ENCODE data around the gene SMPX.
"Not testable (repeated sequence)": the region's sequence is repeated elsewhere in the genome, so short reads cannot be mapped to it uniquely, and the experiment has no call there.

The SMPX gene

DNA sequence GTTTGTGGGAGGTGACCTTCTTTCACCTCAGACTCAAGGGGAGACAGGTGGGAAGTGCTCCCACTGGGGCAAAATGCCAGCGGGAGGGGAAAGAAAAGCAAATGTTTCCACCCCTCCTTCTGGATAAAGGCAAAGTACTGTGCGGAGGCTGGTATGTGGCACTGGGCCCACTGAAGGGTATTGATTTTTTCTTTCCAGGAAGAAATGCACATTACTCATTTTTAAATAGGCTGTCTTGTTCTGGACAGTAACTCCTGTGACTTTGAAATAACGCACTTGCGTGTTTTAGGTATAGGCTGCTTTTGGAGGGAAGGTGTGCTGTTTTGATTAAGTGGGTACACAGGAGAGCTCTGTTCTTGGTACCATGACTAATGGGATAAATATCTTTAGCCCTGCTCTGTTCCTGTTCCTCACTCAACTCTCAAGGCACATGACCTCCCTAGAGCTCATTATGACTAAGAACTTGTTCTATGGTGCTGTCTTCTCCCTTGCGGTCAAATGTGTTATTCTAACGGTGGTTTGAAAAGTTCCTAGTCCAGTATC, 40.8 kb upstream of the SMPX start:
- Histone ChIP-seq H3K9me3 (ENCODE audit: severe bottlenecking) (no peaks in the 10 kb centered on the region), H3K36me3 (no peaks in the 10 kb centered on the region), H3K27ac (no peak overlapping the region), H3K27me3 (ENCODE audit: insufficient read depth, low read depth, severe bottlenecking) (no peaks in the 10 kb centered on the region), H3K4me3 (ENCODE audit: low read depth, low read length) (no peak overlapping the region)
- DNase-seq = no peak
- TF ChIP-seq, protein P1, sequence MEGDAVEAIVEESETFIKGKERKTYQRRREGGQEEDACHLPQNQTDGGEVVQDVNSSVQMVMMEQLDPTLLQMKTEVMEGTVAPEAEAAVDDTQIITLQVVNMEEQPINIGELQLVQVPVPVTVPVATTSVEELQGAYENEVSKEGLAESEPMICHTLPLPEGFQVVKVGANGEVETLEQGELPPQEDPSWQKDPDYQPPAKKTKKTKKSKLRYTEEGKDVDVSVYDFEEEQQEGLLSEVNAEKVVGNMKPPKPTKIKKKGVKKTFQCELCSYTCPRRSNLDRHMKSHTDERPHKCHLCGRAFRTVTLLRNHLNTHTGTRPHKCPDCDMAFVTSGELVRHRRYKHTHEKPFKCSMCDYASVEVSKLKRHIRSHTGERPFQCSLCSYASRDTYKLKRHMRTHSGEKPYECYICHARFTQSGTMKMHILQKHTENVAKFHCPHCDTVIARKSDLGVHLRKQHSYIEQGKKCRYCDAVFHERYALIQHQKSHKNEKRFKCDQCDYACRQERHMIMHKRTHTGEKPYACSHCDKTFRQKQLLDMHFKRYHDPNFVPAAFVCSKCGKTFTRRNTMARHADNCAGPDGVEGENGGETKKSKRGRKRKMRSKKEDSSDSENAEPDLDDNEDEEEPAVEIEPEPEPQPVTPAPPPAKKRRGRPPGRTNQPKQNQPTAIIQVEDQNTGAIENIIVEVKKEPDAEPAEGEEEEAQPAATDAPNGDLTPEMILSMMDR (IDR thresholded peaks at IDR 0.05; ENCODE audit: low read depth, low read length) = no peak

DNA sequence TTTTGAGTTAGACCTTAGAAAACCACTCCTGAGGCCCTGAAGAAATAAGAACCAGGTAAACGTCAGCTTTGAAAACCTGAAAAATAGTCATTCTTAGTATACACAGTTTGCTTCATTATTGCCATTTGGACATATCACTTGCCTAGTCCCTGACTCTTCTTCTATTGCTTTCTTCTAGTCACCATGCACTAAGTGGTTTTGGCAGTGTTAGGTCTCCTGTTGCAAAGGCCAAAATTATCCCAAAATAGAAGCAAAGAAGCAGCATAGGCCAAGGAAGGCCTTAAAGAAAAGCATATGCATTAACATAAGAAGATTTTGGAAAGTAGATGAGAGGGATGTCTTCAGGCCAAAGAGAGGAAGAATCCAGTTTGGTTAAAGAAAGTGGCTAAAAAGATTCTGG, 24.1 kb upstream of the SMPX start:
- H3K36me3 ChIP-seq = no peaks in the 10 kb centered on the region
- H3K9me3 ChIP-seq (ENCODE audit: severe bottlenecking) = no peaks in the 10 kb centered on the region
- H3K4me3 ChIP-seq (ENCODE audit: low read depth, low read length) = no peak overlapping the region
- peaks cover 5% of the 10 kb centered on the region for H3K27me3 ChIP-seq (ENCODE audit: insufficient read depth, low read depth, severe bottlenecking)
- DNase-seq = no peak
- TF ChIP-seq, protein P1 (IDR thresholded peaks at IDR 0.05; ENCODE audit: low read depth, low read length) = no peak
- H3K27ac ChIP-seq = no peak overlapping the region

- Histone ChIP-seq H3K4me3 (ENCODE audit: low read depth, low read length) (no peak overlapping the region), H3K27ac (no peak overlapping the region), H3K36me3 (no peaks in the 10 kb centered on the region), H3K9me3 (ENCODE audit: severe bottlenecking) (no peaks in the 10 kb centered on the region), H3K27me3 (ENCODE audit: insufficient read depth, low read depth, severe bottlenecking) (peaks cover 5% of the 10 kb centered on the region)
- TF ChIP-seq, protein P1 (IDR thresholded peaks at IDR 0.05; ENCODE audit: low read depth, low read length) = no peak
- DNase-seq = no peak
Observed at GRCh38 chrX:21781525-21781924, 23.6 kb upstream of the SMPX start.

DNA sequence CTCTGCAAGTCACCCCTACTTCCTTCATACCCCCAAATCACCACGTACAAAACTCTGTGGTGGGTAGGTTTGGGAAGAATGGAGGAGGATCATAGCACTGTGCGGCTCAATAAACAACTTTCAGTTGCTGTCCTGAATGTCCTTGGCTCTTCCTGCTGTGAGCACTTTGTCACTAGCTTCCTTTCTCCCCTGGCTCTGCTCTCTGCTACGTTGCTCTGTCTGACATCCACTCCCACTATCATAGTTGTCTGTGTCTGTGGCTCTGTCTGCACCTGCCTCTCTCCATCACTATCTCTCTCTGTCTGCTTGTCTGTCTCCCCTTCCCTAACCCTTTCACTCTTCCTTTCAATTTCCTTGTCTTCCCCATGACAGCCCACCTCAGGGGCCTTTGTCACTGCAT, 21.2 kb upstream of the SMPX start:
- H3K27ac ChIP-seq = no peak overlapping the region
- H3K4me3 ChIP-seq (ENCODE audit: low read depth, low read length) = no peak overlapping the region
- H3K9me3 ChIP-seq (ENCODE audit: severe bottlenecking) = no peaks in the 10 kb centered on the region
- TF ChIP-seq, protein P1 (IDR thresholded peaks at IDR 0.05; ENCODE audit: low read depth, low read length) = no peak
- H3K36me3 ChIP-seq = no peaks in the 10 kb centered on the region
- H3K27me3 ChIP-seq (ENCODE audit: insufficient read depth, low read depth, severe bottlenecking) = no peaks in the 10 kb centered on the region
- no peak for DNase-seq

GRCh38 chrX:21778236-21778635, 20.3 kb upstream of the SMPX start:
- TF ChIP-seq, protein P1 (IDR thresholded peaks at IDR 0.05; ENCODE audit: low read depth, low read length) = no peak
- Histone ChIP-seq H3K9me3 (ENCODE audit: severe bottlenecking) (no peaks in the 10 kb centered on the region), H3K27me3 (ENCODE audit: insufficient read depth, low read depth, severe bottlenecking) (no peaks in the 10 kb centered on the region), H3K4me3 (ENCODE audit: low read depth, low read length) (no peak overlapping the region), H3K36me3 (no peaks in the 10 kb centered on the region), H3K27ac (no peak overlapping the region)
- no peak for DNase-seq

- H3K4me3 ChIP-seq (ENCODE audit: low read depth, low read length); H3K27ac ChIP-seq; DNase-seq; H3K9me3 ChIP-seq (ENCODE audit: severe bottlenecking); H3K36me3 ChIP-seq; H3K27me3 ChIP-seq (ENCODE audit: insufficient read depth, low read depth, severe bottlenecking): not testable (repeated sequence)
Observed at GRCh38 chrX:21775128-21775527, 17.2 kb upstream of the SMPX start.

GRCh38 chrX:21773036-21773435, 15.1 kb upstream of the SMPX start:
- not testable (repeated sequence) for H3K9me3 ChIP-seq (ENCODE audit: severe bottlenecking); H3K27ac ChIP-seq; H3K27me3 ChIP-seq (ENCODE audit: insufficient read depth, low read depth, severe bottlenecking); DNase-seq; H3K4me3 ChIP-seq (ENCODE audit: low read depth, low read length); H3K36me3 ChIP-seq

Data from WERI-Rb-1 (cell line).